NCI-H226 (cell line): ENCODE results near the gene INPP4B.
"Not testable (repeated sequence)": the region's sequence is repeated elsewhere in the genome, so short reads cannot be mapped to it uniquely, and the experiment has no call there.

Experiments used
- DNase-seq: peaks from one replicate; pipeline ENCODE4 v3.0.0-alpha.2; 2015

Gene INPP4B

GRCh38 chr4:142530728-142531127 lies 315.4 kb downstream of the INPP4B start:
- DNase-seq = no peak

GRCh38 chr4:142528433-142528832 lies 317.7 kb downstream of the INPP4B start:
- no peak for DNase-seq

DNA sequence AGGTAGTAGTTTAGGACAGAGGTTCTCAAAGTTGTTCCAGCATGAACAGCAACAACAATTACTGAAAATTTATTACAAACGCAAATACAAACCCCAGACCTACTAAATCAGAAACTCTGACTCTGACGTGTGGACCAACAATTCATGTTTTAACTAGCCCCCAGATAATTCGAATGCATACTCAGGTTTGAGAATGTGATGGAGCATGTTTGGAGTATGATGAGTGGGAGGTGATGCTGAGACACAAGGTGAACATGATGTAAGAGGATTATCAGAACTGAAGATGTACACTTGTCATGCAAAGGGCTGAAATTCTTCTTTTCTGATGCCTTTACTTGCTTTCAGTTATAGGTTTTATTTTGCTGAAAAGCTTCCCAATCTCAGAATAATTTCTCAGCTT lies 323.0 kb downstream of the INPP4B start:
- no peak for DNase-seq

DNA sequence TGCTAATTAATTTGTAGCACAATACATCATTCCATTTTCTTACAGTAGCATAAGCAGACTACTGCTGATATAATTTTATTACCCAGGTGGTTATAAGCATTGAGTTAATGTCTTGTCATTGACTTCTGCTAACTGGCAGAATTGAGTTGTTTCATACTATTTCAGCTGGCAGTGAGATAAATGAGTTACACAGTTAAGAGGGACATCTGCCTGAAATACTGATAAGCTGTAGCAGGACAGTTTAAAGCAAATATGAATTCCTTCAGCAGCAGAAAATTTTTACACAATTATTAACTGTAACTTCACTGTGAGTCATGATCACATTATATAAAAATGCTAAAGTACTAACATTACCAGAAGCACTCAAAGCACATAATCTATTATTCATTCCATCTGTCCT lies 326.8 kb downstream of the INPP4B start:
- peak; percentile 4 for DNase-seq

DNA sequence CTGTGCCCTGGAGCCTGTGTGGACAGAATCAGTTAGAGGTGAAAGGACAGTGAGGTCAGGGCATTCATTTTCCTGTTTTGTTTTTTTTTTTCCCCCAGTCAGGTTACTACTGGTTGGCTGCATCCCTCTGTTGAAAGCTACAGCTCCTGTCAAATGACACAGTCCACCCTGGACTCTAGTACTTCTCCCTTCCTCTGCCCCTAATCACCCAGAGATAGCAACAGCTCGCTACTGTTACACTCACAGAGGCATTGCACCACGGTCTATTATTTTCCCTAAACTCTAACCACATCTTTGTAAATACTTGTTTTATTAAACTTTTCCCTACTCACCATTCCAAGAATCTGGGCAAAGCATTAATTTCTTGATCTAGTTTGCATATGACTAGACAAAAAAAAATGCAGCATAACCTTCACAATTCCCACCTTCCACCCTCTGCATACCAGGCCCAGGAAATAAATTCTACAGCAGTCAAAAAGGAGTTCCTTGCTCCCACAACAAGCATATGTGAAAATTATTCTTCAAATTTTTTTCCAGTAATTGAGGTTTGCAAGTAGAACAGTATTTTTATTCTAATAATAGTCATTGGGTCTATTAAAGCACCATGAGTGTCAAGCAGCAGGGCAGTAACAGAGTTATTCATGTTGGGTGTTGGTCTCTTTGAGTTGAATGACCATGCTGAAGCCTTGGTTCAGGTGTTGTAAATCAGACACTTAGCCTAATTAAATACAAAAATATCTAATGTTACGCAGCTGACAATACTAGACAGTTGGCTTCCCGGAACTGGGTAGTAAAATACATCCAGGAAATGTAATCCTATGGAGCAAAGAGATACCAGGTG lies 329.2 kb downstream of the INPP4B start:
- DNase-seq = peak; percentile 39

DNA sequence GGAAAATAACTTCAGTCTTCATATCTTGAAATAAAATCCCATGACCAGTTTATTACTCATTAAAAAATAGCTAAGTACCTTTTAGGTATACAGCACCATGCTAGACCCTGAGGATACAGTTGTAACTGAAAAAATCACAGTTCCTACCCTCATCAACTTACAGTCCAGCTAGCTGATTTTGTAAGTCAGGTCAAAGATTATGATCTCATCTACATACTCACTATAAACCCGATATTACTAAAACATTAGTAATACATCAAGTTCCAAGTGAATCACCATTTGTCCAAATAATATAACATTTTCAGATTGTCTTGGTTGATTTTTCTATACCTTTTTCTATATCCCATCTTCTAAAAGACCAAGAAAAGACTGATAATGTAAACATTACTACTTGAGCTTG lies 333.9 kb downstream of the INPP4B start:
- DNase-seq = no peak

GRCh38 chr4:142509881-142510280 lies 336.2 kb downstream of the INPP4B start:
- no peak for DNase-seq

GRCh38 chr4:142509381-142509780 lies 336.7 kb downstream of the INPP4B start:
- not testable (repeated sequence) for DNase-seq

GRCh38 chr4:142500966-142501365 lies 345.1 kb downstream of the INPP4B start:
- no peak for DNase-seq

DNA sequence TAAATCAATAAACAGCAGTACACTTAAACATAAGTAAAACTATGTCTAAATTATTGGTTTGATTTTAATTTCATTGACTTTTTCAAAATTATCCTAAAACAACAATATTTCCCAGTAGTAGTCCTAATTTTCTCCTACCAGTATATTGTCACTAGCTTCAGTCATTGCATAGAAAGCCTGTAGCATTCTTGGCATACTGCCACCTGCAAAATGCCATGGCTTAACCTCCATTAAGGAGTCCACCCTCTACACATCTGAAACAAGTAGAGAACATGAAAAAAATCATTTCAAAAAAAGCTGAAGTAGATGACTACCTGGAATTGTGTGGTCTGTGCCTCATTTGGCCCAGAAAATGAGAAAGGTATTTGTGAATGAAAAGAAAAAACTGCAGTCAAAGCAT lies 348.5 kb downstream of the INPP4B start:
- no peak for DNase-seq

DNA sequence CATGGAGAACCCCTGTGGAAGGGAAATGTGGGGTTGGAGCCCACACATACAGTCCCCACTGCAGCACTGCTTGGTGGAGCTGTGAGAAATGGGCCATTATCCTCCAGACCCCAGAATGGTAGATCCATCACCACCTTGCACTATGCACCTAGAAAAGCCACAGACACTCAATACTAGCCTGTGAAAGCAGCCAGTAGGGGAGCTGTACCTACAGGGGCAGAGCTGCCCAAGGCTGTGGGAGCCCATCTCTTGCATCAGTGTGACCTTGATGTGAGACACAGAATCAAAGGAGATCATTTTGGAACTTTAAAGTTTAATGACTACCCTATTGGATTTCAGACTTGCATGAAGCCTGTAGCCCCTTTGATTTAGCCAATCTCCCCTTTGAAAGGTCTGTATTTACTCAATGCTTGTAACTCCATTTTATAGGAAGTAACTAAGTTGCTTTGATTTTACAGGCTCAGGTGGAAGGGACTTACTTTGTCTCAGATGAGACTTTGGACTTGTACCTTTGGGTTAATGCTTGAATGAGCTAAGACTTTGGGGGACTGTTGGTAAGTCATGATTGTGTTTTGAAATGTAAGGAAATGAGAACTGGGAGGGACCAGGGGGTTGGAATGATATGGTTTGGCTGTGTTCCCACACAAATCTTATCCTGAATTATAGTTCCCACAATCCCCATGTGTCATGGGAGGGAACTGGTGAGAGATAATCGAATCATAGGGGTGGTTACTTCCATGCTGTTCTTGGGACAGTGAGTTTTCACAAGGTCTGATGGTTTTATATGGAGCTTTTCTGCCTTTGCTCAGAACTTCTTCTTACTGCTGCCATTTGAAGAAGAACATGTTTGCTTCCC lies 352.6 kb downstream of the INPP4B start:
- no peak for DNase-seq

- no peak for DNase-seq
Observed at GRCh38 chr4:142485452-142485851, 360.6 kb downstream of the INPP4B start.

DNA sequence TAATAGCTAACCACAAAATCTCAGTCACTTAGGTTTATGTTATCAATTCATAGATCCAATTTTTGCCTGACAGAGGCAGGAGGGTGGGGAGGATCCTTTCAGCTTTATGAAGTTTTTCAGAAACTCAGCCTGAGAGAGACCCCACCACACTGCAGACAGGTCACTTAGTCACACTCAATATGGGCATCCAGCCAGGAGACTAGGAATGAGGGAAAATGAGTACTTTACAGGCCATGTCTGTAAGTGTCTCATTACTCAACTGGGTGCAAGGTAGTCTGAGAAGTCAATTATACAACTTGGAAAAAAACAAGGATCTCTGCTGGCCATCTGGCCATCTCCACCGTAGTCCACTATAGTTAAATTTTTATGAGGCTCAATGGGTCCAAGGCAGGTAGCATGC lies 365.9 kb downstream of the INPP4B start:
- DNase-seq = no peak

GRCh38 chr4:142475663-142476062 lies 370.4 kb downstream of the INPP4B start:
- no peak for DNase-seq

- DNase-seq = no peak
Observed at GRCh38 chr4:142474398-142475087, 371.6 kb downstream of the INPP4B start.

- DNase-seq = no peak
Observed at GRCh38 chr4:142473960-142474338, 372.2 kb downstream of the INPP4B start.

- DNase-seq = no peak
Observed at GRCh38 chr4:142473218-142473959, 372.7 kb downstream of the INPP4B start.

GRCh38 chr4:142467088-142467487 lies 379.0 kb downstream of the INPP4B start:
- DNase-seq = no peak

DNA sequence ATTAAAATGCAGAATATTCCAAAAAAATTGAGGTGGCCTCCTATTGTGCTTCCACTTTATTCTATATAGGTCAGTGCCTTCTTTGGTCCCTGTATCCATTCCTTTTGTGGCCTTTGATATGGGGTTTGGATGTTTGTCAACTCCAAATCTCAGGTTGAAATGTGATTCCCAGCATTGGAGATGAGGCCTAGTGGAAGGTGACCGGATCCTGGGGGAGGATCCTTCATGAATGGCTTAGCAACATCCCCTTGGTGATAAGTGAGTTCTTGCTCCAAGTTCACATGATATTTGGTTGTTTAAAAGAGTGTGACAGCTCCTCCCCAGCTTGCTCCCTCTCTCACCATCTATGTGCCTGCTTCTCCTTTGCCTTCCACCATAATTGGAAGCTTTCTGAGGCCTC lies 380.6 kb downstream of the INPP4B start:
- no peak for DNase-seq

GRCh38 chr4:142463206-142463605 lies 382.9 kb downstream of the INPP4B start:
- DNase-seq = peak; percentile 74

DNA sequence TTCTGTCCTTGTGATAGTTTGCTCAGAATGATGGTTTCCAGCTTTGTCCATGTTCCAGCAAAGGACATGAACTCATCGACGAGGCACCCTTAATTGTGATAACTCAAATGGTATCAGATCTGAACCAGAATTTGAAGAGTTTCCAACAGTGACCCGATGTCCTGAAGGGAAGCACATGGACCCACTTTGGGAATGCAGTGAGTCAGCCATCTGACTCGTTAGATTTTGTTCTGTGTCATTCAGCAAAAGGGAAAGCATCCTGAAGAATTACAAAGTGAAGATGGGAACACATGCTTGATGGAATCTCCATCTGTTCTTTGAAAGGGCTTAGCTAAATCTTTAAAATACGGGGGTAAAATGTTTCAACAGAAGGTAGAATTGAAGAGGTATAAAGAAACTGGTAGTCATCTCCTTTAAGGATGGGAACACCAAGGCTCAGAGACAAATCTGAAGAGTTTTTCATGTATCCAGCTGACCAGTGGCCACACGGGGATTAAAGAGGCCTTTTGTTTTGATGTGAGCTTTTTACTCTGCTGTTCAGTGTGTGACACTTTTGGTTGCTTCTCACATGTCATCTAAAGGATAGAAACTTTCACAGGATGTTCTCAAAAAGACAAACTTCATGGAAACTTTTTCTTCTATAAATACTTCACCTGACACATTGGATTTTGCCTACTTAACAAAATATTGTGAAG lies 393.8 kb downstream of the INPP4B start:
- DNase-seq = peak; percentile 12

- DNase-seq = no peak
Observed at GRCh38 chr4:142449771-142450373, 396.2 kb downstream of the INPP4B start.
